ENCODE results near the gene COX8C.

GRCh38 chr14:93379831-93380230, 32.8 kb downstream of the COX8C start:
- TF ChIP-seq POLR2A (IDR thresholded peaks at IDR 0.05) (no peak), CTCF (IDR thresholded peaks at IDR 0.05) (no peak)
